Endodermal cell (in vitro differentiated cells): ENCODE data around the gene NAALADL2. TPM values are rescaled to one million over a fixed set of nuclear protein-coding genes. Genes with fewer than 3 reads are reported as not detected.

Experiments used
- DNase-seq: peaks from one replicate; pipeline ENCODE4 v3.0.0-alpha.2; 2017
- H3K27ac ChIP-seq: 2 replicates; pipeline ENCODE4 v1.5.1; 2013; ENCODE audit warnings: mild to moderate bottlenecking, low read depth, low read length, moderate library complexity
- H3K27me3 ChIP-seq: 2 replicates; pipeline ENCODE4 v1.6.1; 2013; ENCODE audit warnings: mild to moderate bottlenecking, low read length, moderate library complexity; ENCODE audit not compliant: insufficient read depth, control insufficient read depth, poor library complexity, severe bottlenecking
- H3K36me3 ChIP-seq: 2 replicates; pipeline ENCODE4 v1.7.0; 2013; ENCODE audit warnings: mild to moderate bottlenecking, low read length, moderate library complexity; ENCODE audit not compliant: control insufficient read depth, insufficient read depth
- H3K4me1 ChIP-seq: one replicate; pipeline ENCODE4 v1.7.0; 2013; ENCODE audit warnings: low read length; ENCODE audit not compliant: control insufficient read depth, insufficient read depth
- H3K4me3 ChIP-seq: 2 replicates; pipeline ENCODE4 v1.5.1; 2013; ENCODE audit warnings: mild to moderate bottlenecking, low read length, moderate library complexity
- H3K9ac ChIP-seq: 2 replicates; pipeline ENCODE4 v1.6.1; 2013; ENCODE audit warnings: mild to moderate bottlenecking, low read length, moderate library complexity; ENCODE audit not compliant: poor library complexity, severe bottlenecking; ENCODE audit errors: extremely low read depth
- H3K9me3 ChIP-seq: 2 replicates; pipeline ENCODE4 v1.6.1; 2013; ENCODE audit warnings: mild to moderate bottlenecking, low read length, moderate library complexity; ENCODE audit not compliant: control insufficient read depth
- H3K27ac Mint-ChIP-seq: 2 replicates; pipeline ENCODE4 v1.8.0; 2020; ENCODE audit warnings: mixed read lengths
- H3K27me3 Mint-ChIP-seq: 2 replicates; pipeline ENCODE4 v1.8.0; 2021; ENCODE audit warnings: mild to moderate bottlenecking, mixed read lengths; ENCODE audit not compliant: insufficient read depth
- H3K36me3 Mint-ChIP-seq: 2 replicates; pipeline ENCODE4 v1.8.0; 2020; ENCODE audit warnings: low read depth, mixed read lengths
- H3K4me1 Mint-ChIP-seq: 2 replicates; pipeline ENCODE4 v1.8.0; 2020; ENCODE audit warnings: mixed read lengths
- H3K4me3 Mint-ChIP-seq: 2 replicates; pipeline ENCODE4 v1.8.0; 2020; ENCODE audit warnings: mild to moderate bottlenecking, moderate library complexity, mixed read lengths
- H3K9me3 Mint-ChIP-seq: 2 replicates; pipeline ENCODE4 v1.8.0; 2020; ENCODE audit warnings: mild to moderate bottlenecking, mixed read lengths
- CTCF ChIP-seq: fragments of 200-600 bp; sonication (generic); conservative IDR thresholded peaks from 2 replicates; pipeline ENCODE4 v1.5.0; 2021; ENCODE audit warnings: antibody characterized with exemption, mild to moderate bottlenecking
- WGBS, 2 experiments: methylation state at CpG; one replicate each; pipeline versions ENCODE4 v1.1.5 to v1.1.7; 2013; ENCODE audit warnings: missing lambda C conversion rate in 2 of 2, mixed read lengths in 1 of 2; ENCODE audit not compliant: insufficient coverage in 1 of 2, insufficient read length in 1 of 2; 5-methylcytosine and 5-hydroxymethylcytosine counted together
- total RNA-seq, 2 donors: library from RNA; stranded (reverse); fragmentation: NEBNext Ultra II Directional in 1 of 2; extraction: Animal tissue kit (Norgen Biotek cat#: 25700) in 1 of 2; gene quantifications; 2 replicates in 1 of 2; 3 replicates in 1 of 2; pipeline ENCODE4 v1.2.1, GENCODE V29; 2021

The NAALADL2 gene
- total RNA-seq, 2 donors from 2014 or later, result 1.6 to 1.8 TPM

- no peaks in the 10 kb centered on the region for H3K27me3 ChIP-seq
- no peaks in the 10 kb centered on the region for H3K36me3 ChIP-seq
- Mint-ChIP-seq H3K9me3 (peaks cover 14% of the 10 kb centered on the region), H3K27ac (no peak overlapping the region), H3K36me3 (peaks cover 3% of the 10 kb centered on the region), H3K4me1 (peaks cover 7% of the 10 kb centered on the region), H3K27me3 (peaks cover 7% of the 10 kb centered on the region), H3K4me3 (no peak overlapping the region)
- no peak overlapping the region for H3K9ac ChIP-seq
- DNase-seq, result no peak
- H3K9me3 ChIP-seq, result peaks cover 12% of the 10 kb centered on the region
- H3K27ac ChIP-seq, result no peak overlapping the region
- no peak for TF ChIP-seq CTCF
- no peak overlapping the region for H3K4me3 ChIP-seq
- H3K4me1 ChIP-seq, result no peaks in the 10 kb centered on the region
Measured at GRCh38 chr3:174937478-174937877, 78.3 kb downstream of the NAALADL2 start.

- WGBS, 2 experiments, result 78% methylated on average over 4 of the region's 4 CpGs; no CpG with 5 or more reads in 1 of the 2 experiments
- no peaks in the 10 kb centered on the region for H3K27me3 ChIP-seq
- Mint-ChIP-seq H3K27me3 (peaks cover 10% of the 10 kb centered on the region), H3K4me1 (peaks cover 7% of the 10 kb centered on the region), H3K9me3 (peaks cover 14% of the 10 kb centered on the region), H3K4me3 (no peak overlapping the region), H3K27ac (no peak overlapping the region), H3K36me3 (peaks cover 3% of the 10 kb centered on the region)
- H3K36me3 ChIP-seq, result no peaks in the 10 kb centered on the region
- H3K4me3 ChIP-seq, result no peak overlapping the region
- no peak overlapping the region for H3K27ac ChIP-seq
- peaks cover 12% of the 10 kb centered on the region for H3K9me3 ChIP-seq
- TF ChIP-seq CTCF, result no peak
- DNase-seq, result no peak
- no peaks in the 10 kb centered on the region for H3K4me1 ChIP-seq
- H3K9ac ChIP-seq, result no peak overlapping the region
Measured at GRCh38 chr3:174938102-174938501, 79.0 kb downstream of the NAALADL2 start.

- H3K36me3 ChIP-seq, result no peaks in the 10 kb centered on the region
- no peak overlapping the region for H3K9ac ChIP-seq
- peaks cover 12% of the 10 kb centered on the region for H3K9me3 ChIP-seq
- H3K36me3 Mint-ChIP-seq, result peaks cover 3% of the 10 kb centered on the region
- H3K4me1 Mint-ChIP-seq, result peaks cover 9% of the 10 kb centered on the region
- H3K27ac ChIP-seq, result no peak overlapping the region
- peaks cover 14% of the 10 kb centered on the region for H3K27me3 Mint-ChIP-seq
- H3K4me3 Mint-ChIP-seq, result no peak overlapping the region
- no peak overlapping the region for H3K27ac Mint-ChIP-seq
- no peak for DNase-seq
- H3K4me3 ChIP-seq, result no peak overlapping the region
- peaks cover 14% of the 10 kb centered on the region for H3K9me3 Mint-ChIP-seq
- H3K27me3 ChIP-seq, result no peaks in the 10 kb centered on the region
- no peak for TF ChIP-seq CTCF
- WGBS, 2 experiments, result 80 to 90% methylated on average over 1 to 2 of the region's 2 CpGs
- H3K4me1 ChIP-seq, result no peaks in the 10 kb centered on the region
Measured at GRCh38 chr3:174940151-174940550, 81.0 kb downstream of the NAALADL2 start.
